HCT116 (cell line): Measurements from ENCODE around the gene LRP1B. TPM values are rescaled to one million over a fixed set of nuclear protein-coding genes. Genes with fewer than 3 reads are reported as not detected.

Experiments
- ATAC-seq: fragments of 200-7000 bp; cut with Tn5 transposase; 2 replicates; pipeline ENCODE4 v1.9.1; 2020; ENCODE audit warnings: mild to moderate bottlenecking, moderate library complexity
- BruUV-seq: library from RNA; stranded (reverse); fragments of 400-500 nt; replicated peaks from 2 replicates; lab custom pipeline; 2021; lab: Mats Ljungman, UMichigan
- CTCF ChIA-PET: fragments of 300-600 bp; sonication (Branson Sonifier 250); formaldehyde crosslinking; loops from one replicate; lab custom pipeline; 2021; ENCODE audit warnings: antibody characterized with exemption; lab: Charles Lee
- POLR2A ChIA-PET: fragments of 300-600, 350-600 bp; sonication (Branson Sonifier 250); formaldehyde crosslinking; loops from one replicate; lab custom pipeline; 2021; ENCODE audit warnings: antibody characterized with exemption; lab: Charles Lee
- RAD21 ChIA-PET, 2 experiments: fragments of 300-600 bp; sonication (Branson Sonifier 250); formaldehyde crosslinking; loops; one replicate each; lab custom pipeline; 2023; ENCODE audit warnings: low total read pairs in 2 of 2; ENCODE audit not compliant: uncharacterized antibody in 2 of 2, unreplicated experiment in 2 of 2, low non-redundant PET in 1 of 2; lab: Charles Lee
- DNase-seq: peaks from one replicate; pipeline ENCODE4 v3.0.0-alpha.2; 2010; ENCODE audit warnings: low read depth, low spot score
- H2AFZ ChIP-seq: fragments of 200-600 bp; shearing (Covaris generic), sonication (generic); 2 replicates; pipeline ENCODE4 v1.6.1; 2017; ENCODE audit warnings: low read depth, mixed run types, mixed read lengths, antibody characterized with exemption, low read length; ENCODE audit not compliant: poor library complexity, severe bottlenecking
- H3K27ac ChIP-seq: 2 replicates; pipeline ENCODE4 v1.5.1; 2012; ENCODE audit warnings: low read depth, low read length
- H3K27me3 ChIP-seq: fragments of 200-600 bp; sonication (generic); 2 replicates; pipeline ENCODE4 v1.6.1; 2016; ENCODE audit warnings: mixed run types, low read length, mixed read lengths; ENCODE audit not compliant: insufficient read depth
- H3K36me3 ChIP-seq, 2 experiments: fragments of 200-500 bp in 1 of 2; fragments of 200-600 bp in 1 of 2; sonication (Bioruptor generic) in 1 of 2; sonication (generic) in 1 of 2; 2 replicates each; pipeline versions ENCODE4 v1.5.1 to v1.6.1; 2014 to 2016; ENCODE audit warnings: low read length in 2 of 2, inconsistent platforms in 1 of 2, mixed read lengths in 1 of 2, mixed run types in 1 of 2; ENCODE audit not compliant: insufficient read depth in 2 of 2, control insufficient read depth in 1 of 2
- H3K4me1 ChIP-seq, 2 experiments: fragments of 200-600 bp in 1 of 2; sonication (generic) in 1 of 2; 2 replicates each; pipeline versions ENCODE4 v1.5.1 to v1.6.1; 2012 to 2017; ENCODE audit warnings: low read length in 2 of 2, inconsistent platforms in 1 of 2, mild to moderate bottlenecking in 1 of 2, mixed read lengths in 1 of 2, mixed run types in 1 of 2, moderate library complexity in 1 of 2; ENCODE audit not compliant: insufficient read depth in 2 of 2, control insufficient read depth in 1 of 2
- H3K4me2 ChIP-seq: fragments of 200-600 bp; sonication (generic); 2 replicates; pipeline ENCODE4 v1.6.1; 2017; ENCODE audit warnings: mixed run types, low read length, mixed read lengths
- H3K4me3 ChIP-seq, 2 experiments: fragments of 200-600 bp in 1 of 2; sonication (generic) in 1 of 2; replicated peaks in 1 of 2; 2 replicates each; pipeline ENCODE4 v1.5.1; 2011 to 2016; ENCODE audit warnings: low read length in 2 of 2, control low read depth in 1 of 2, low read depth in 1 of 2, mild to moderate bottlenecking in 1 of 2, mixed read lengths in 1 of 2, mixed run types in 1 of 2
- H3K79me2 ChIP-seq: fragments of 200-600 bp; sonication (generic); 2 replicates; pipeline ENCODE4 v1.6.1; 2017; ENCODE audit warnings: mild to moderate bottlenecking, mixed run types, low read length, moderate library complexity, mixed read lengths; ENCODE audit not compliant: insufficient read depth
- H3K9ac ChIP-seq: fragments of 200-600 bp; sonication (generic); 2 replicates; pipeline ENCODE4 v1.6.1; 2016; ENCODE audit warnings: low read length, mixed read lengths
- H3K9me2 ChIP-seq: fragments of 200-600 bp; sonication (generic), shearing (Covaris generic); 2 replicates; pipeline ENCODE4 v1.6.1; 2017; ENCODE audit warnings: mixed run types, mild to moderate bottlenecking, moderate library complexity; ENCODE audit not compliant: insufficient read depth
- H3K9me3 ChIP-seq, 2 experiments: fragments of 200-500 bp in 1 of 2; fragments of 200-600 bp in 1 of 2; sonication (Bioruptor generic) in 1 of 2; sonication (generic) in 1 of 2; 2 replicates each; pipeline ENCODE4 v1.6.1; 2014 to 2017; ENCODE audit warnings: low read length in 2 of 2, mixed read lengths in 2 of 2, inconsistent platforms in 1 of 2, low read depth in 1 of 2, mild to moderate bottlenecking in 1 of 2, mixed run types in 1 of 2, moderate library complexity in 1 of 2; ENCODE audit not compliant: control insufficient read depth in 1 of 2, insufficient read depth in 1 of 2
- H4K20me1 ChIP-seq: fragments of 200-600 bp; sonication (generic), shearing (Covaris generic); 2 replicates; pipeline ENCODE4 v1.6.1; 2017; ENCODE audit warnings: mixed run types, mild to moderate bottlenecking, moderate library complexity; ENCODE audit not compliant: insufficient read depth
- CBX3 ChIP-seq: IDR thresholded peaks from 2 replicates; pipeline ENCODE4 v1.6.1; 2012; ENCODE audit warnings: low read depth
- CEBPB ChIP-seq: IDR thresholded peaks from 2 replicates; pipeline ENCODE4 v1.6.1; 2012; ENCODE audit warnings: low read depth
- EGR1 ChIP-seq: IDR thresholded peaks from 2 replicates; pipeline ENCODE4 v1.6.1; 2012; ENCODE audit warnings: low read depth
- ELF1 ChIP-seq: IDR thresholded peaks from 2 replicates; pipeline ENCODE4 v1.6.1; 2012; ENCODE audit warnings: low read depth, borderline replicate concordance
- FOSL1 ChIP-seq: IDR thresholded peaks from 2 replicates; pipeline ENCODE4 v1.6.1; 2012; ENCODE audit warnings: low read depth
- JUND ChIP-seq: IDR thresholded peaks from 2 replicates; pipeline ENCODE4 v1.6.1; 2012
- POLR2AphosphoS5 ChIP-seq: IDR thresholded peaks from 2 replicates; pipeline ENCODE4 v1.6.1; 2011; ENCODE audit warnings: mild to moderate bottlenecking, low read depth, low read length, moderate library complexity
- RAD21 ChIP-seq: IDR thresholded peaks from 2 replicates; pipeline ENCODE4 v1.6.1; 2012; ENCODE audit warnings: low read depth, mild to moderate bottlenecking
- SRF ChIP-seq: IDR thresholded peaks from 2 replicates; pipeline ENCODE4 v1.6.1; 2012; ENCODE audit warnings: low read depth
- TCF7L2 ChIP-seq: IDR thresholded peaks from 2 replicates; pipeline ENCODE4 v1.7.0; 2011; ENCODE audit warnings: borderline replicate concordance, inconsistent platforms; ENCODE audit not compliant: insufficient read depth, insufficient read length; ENCODE audit errors: extremely low read depth
- ZNF274 ChIP-seq: fragments of 200-500 bp; sonication (Bioruptor generic); IDR thresholded peaks from 2 replicates; pipeline ENCODE4 v1.6.1; 2014; ENCODE audit warnings: mild to moderate bottlenecking, low read depth, low read length, inconsistent platforms
- intact Hi-C: fragments of 100-400 bp; cut with micrococcal nuclease; formaldehyde crosslinking; loops from 2 replicates; pipeline ENCODE4 v1.10.0; 2022
- total RNA-seq: library from RNA; stranded (reverse); gene quantifications from one replicate; pipeline ENCODE4 v1.2.1, GENCODE V29; 2021; ENCODE audit not compliant: unreplicated experiment
- TF ChIP-seq, protein P1 (sequence below): IDR thresholded peaks from 2 replicates; pipeline ENCODE4 v1.6.1; 2011; ENCODE audit warnings: mild to moderate bottlenecking, low read length, moderate library complexity; ENCODE audit not compliant: insufficient replicate concordance; ENCODE audit errors: extremely low read depth
- TF ChIP-seq, protein P2 (sequence below): IDR thresholded peaks from 2 replicates; pipeline ENCODE4 v1.6.1; 2012

LRP1B gene
- total RNA-seq, 1 experiment from 2014 or later: 0.34 TPM

DNA sequence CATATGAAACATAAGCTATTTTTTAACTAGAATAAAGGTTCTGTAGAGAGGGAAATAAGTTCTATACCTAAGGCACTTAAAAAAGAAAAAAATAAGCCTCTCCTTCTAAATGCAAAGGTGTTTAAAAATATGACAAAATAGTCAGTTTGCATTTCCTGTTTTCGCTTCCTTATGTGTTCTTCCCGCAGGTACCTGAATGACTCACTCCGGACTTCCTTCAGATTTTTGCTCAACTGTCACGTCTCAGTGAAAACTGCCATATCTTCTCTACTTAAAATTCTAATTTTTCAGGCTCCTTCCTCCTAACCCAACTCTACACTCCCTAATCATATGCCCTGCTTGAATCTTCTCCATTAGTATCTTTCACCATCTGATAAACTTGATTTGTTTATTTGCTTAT is 1333.1 kb downstream of the LRP1B start:
- peak overlapping the region in 1 of 2 experiments; percentile 20; a peak in 2 of 4 replicates for H3K4me3 ChIP-seq
- no peaks in the 10 kb centered on the region for H3K79me2 ChIP-seq
- ChIA-PET CTCF (no interaction called here), RAD21 (no interaction called here)
- no peaks in the 10 kb centered on the region for H3K27me3 ChIP-seq
- H3K36me3 ChIP-seq: no peaks in the 10 kb centered on the region
- H3K27ac ChIP-seq: no peak overlapping the region
- DNase-seq (peak; percentile 13), ATAC-seq (peak; percentile 61)
- intact Hi-C loops: no loop called here
- H3K9me2 ChIP-seq: no peaks in the 10 kb centered on the region
- H4K20me1 ChIP-seq: no peaks in the 10 kb centered on the region
- no peaks in the 10 kb centered on the region for H3K9me3 ChIP-seq
- TF ChIP-seq SRF (0 out of 2 replicates have a peak, but pooled peaks have one; percentile 33), CEBPB (peak; percentile 23; the same call in 1 of the 2 replicates), TCF7L2 (no peak), CBX3 (peak; percentile 44; the same call in 1 of the 2 replicates), FOSL1 (peak; percentile 60), JUND (peak; percentile 61), ELF1 (peak; percentile 43), EGR1 (no peak)
- TF ChIP-seq, all 23 proteins: peak for 6
- H3K4me2 ChIP-seq: peak overlapping the region; percentile 60
- BruUV-seq: no TSS peak
- no peak overlapping the region for H3K9ac ChIP-seq
- H3K4me1 ChIP-seq: peaks cover 2 to 7% of the 10 kb centered on the region in 2 experiments; a peak in 3 of 4 replicates
- H2AFZ ChIP-seq: peak overlapping the region; percentile 79
- POLR2A ChIA-PET: interaction anchor here (0.5 kb wide), 1 partner anchor 809 kb away, joined by 3 read pairs; no protein-coding TSS in a partner anchor

DNA sequence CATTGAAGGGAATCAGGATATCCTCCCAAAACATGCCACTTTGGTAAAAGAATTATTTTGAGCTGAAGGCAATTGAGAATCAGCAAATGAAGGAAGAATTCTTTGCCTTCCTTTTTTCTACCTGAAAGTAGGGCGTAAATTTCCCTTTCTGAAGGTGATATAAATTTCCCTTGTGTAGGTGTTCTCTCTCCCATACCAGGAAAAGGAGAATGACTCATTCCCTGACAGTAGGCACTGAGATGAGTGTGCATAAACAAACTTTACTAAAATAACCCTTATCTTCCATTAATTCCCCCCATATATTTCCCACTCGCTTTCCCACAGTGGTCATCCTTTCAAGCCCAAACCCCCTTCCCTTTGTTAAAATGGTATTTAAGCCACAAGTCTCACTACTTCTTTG is 1339.0 kb downstream of the LRP1B start:
- peak overlapping the region; percentile 43 for H3K4me2 ChIP-seq
- ATAC-seq (no peak), DNase-seq (no peak)
- no peak overlapping the region for H3K4me3 ChIP-seq
- ChIA-PET POLR2A (no interaction called here), CTCF (no interaction called here), RAD21 (no interaction called here)
- no peaks in the 10 kb centered on the region for H3K27me3 ChIP-seq
- no peaks in the 10 kb centered on the region for H3K79me2 ChIP-seq
- BruUV-seq: no TSS peak
- H3K36me3 ChIP-seq: no peaks in the 10 kb centered on the region
- no peaks in the 10 kb centered on the region for H3K9me2 ChIP-seq
- no peak overlapping the region for H3K27ac ChIP-seq
- TF ChIP-seq POLR2AphosphoS5 (no peak), CBX3 (peak; percentile 55; the same call in 1 of the 2 replicates), ZNF274 (no peak), JUND (peak; percentile 58), RAD21 (no peak), FOSL1 (peak; percentile 59), EGR1 (peak; percentile 20; the same call in 1 of the 2 replicates)
- TF ChIP-seq, protein P1, sequence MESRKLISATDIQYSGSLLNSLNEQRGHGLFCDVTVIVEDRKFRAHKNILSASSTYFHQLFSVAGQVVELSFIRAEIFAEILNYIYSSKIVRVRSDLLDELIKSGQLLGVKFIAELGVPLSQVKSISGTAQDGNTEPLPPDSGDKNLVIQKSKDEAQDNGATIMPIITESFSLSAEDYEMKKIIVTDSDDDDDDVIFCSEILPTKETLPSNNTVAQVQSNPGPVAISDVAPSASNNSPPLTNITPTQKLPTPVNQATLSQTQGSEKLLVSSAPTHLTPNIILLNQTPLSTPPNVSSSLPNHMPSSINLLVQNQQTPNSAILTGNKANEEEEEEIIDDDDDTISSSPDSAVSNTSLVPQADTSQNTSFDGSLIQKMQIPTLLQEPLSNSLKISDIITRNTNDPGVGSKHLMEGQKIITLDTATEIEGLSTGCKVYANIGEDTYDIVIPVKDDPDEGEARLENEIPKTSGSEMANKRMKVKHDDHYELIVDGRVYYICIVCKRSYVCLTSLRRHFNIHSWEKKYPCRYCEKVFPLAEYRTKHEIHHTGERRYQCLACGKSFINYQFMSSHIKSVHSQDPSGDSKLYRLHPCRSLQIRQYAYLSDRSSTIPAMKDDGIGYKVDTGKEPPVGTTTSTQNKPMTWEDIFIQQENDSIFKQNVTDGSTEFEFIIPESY: no peak
- TF ChIP-seq, protein P2, sequence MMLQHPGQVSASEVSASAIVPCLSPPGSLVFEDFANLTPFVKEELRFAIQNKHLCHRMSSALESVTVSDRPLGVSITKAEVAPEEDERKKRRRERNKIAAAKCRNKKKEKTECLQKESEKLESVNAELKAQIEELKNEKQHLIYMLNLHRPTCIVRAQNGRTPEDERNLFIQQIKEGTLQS: no peak
- H3K4me1 ChIP-seq: peaks cover 0 to 9% of the 10 kb centered on the region in 2 experiments; a peak in 2 of 4 replicates
- peak overlapping the region; percentile 56 for H2AFZ ChIP-seq
- intact Hi-C loops: no loop called here
- H4K20me1 ChIP-seq: no peaks in the 10 kb centered on the region
- no peak overlapping the region for H3K9ac ChIP-seq
- no peaks in the 10 kb centered on the region for H3K9me3 ChIP-seq
